GM21515 (cell line): ENCODE measurements around the gene PRG2.

ENCODE experiments used
- ATAC-seq: cut with Tn5 transposase; IDR thresholded peaks from one replicate; pipeline ENCODE4 v1.9.1; 2021; ENCODE audit not compliant: unreplicated experiment

The PRG2 gene

GRCh38 chr11:57397394-57397990, 7.0 kb upstream of the PRG2 start:
- ATAC-seq = no peak

- ATAC-seq = no peak
These were observed 6.3 kb upstream of the PRG2 start for GRCh38 chr11:57396744-57397143.

GRCh38 chr11:57395905-57396623, 5.6 kb upstream of the PRG2 start:
- ATAC-seq = no peak

- ATAC-seq = no peak
These were observed 3.9 kb upstream of the PRG2 start for GRCh38 chr11:57394203-57394965.

GRCh38 chr11:57392763-57393105, 2.3 kb upstream of the PRG2 start:
- ATAC-seq = no peak

GRCh38 chr11:57392066-57392762, 1.8 kb upstream of the PRG2 start:
- no peak for ATAC-seq

GRCh38 chr11:57391539-57391938, 1.1 kb upstream of the PRG2 start:
- ATAC-seq = no peak

- no peak for ATAC-seq
These were observed 661 bp upstream of the PRG2 start for GRCh38 chr11:57391111-57391510.

GRCh38 chr11:57387289-57388030, 3.0 kb downstream of the PRG2 start:
- no peak for ATAC-seq

- ATAC-seq = no peak
These were observed 4.1 kb downstream of the PRG2 start for GRCh38 chr11:57386178-57386940.

GRCh38 chr11:57380975-57381374, 9.5 kb downstream of the PRG2 start, which contains the start of gene PRG3:
Gene PRG3 (minus strand): TSS chr11:57381150. CDS start chr11:57380708, 442 bp downstream.
- no peak for ATAC-seq

- no peak for ATAC-seq
These were observed 10.7 kb downstream of the PRG2 start for GRCh38 chr11:57379732-57380131.

- no peak for ATAC-seq
These were observed 12.3 kb downstream of the PRG2 start for GRCh38 chr11:57378186-57378585.

GRCh38 chr11:57377107-57377506, 13.3 kb downstream of the PRG2 start:
- no peak for ATAC-seq

GRCh38 chr11:57376095-57377090, 14.1 kb downstream of the PRG2 start:
- no peak for ATAC-seq

GRCh38 chr11:57375490-57375889, 15.0 kb downstream of the PRG2 start:
- ATAC-seq = no peak

- no peak for ATAC-seq
These were observed 15.5 kb downstream of the PRG2 start for GRCh38 chr11:57374966-57375365.

- ATAC-seq = no peak
These were observed 17.3 kb downstream of the PRG2 start for GRCh38 chr11:57373146-57373545.

GRCh38 chr11:57370941-57371340, 19.5 kb downstream of the PRG2 start:
- ATAC-seq = no peak
